Uterus (tissue), 4 donors: Measurements from ENCODE around the gene FOXO1. TPM values are rescaled to one million over a fixed set of nuclear protein-coding genes. Genes with fewer than 3 reads are reported as not detected.

Experiments
- DNase-seq, 2 donors: peaks; one replicate each; pipeline ENCODE4 v3.0.0-alpha.2; 2019 to 2020
- H3K27ac ChIP-seq, 2 donors: fragments of 200-600 bp; sonication (generic); 1 replicate in 1 of 2; 2 replicates in 1 of 2; pipeline ENCODE4 v1.5.1; 2016 to 2018
- H3K27me3 ChIP-seq, 2 donors: fragments of 200-600 bp; sonication (generic); one replicate each; pipeline ENCODE4 v1.5.1; 2018 to 2019; ENCODE audit warnings: control low read depth in 1 of 2
- H3K36me3 ChIP-seq, 2 donors: fragments of 200-600 bp; sonication (generic); one replicate each; pipeline ENCODE4 v1.5.1; 2019; ENCODE audit warnings: control low read depth in 1 of 2
- H3K4me1 ChIP-seq, 2 donors: fragments of 200-600 bp; sonication (generic); one replicate each; pipeline ENCODE4 v1.5.1; 2018 to 2019; ENCODE audit warnings: control low read depth in 1 of 2
- H3K4me3 ChIP-seq, 2 donors: fragments of 200-600 bp; sonication (generic); 1 replicate in 1 of 2; 2 replicates in 1 of 2; pipeline ENCODE4 v1.5.1; 2018 to 2019; ENCODE audit warnings: mild to moderate bottlenecking in 1 of 2
- H3K9me3 ChIP-seq, 2 donors: fragments of 200-600 bp; sonication (generic); one replicate each; pipeline ENCODE4 v1.5.1; 2019; ENCODE audit warnings: control low read depth in 1 of 2
- CTCF ChIP-seq, 4 experiments: fragments of 200-600 bp in 2 of 4; fragments of 450-650 bp in 2 of 4; sonication (generic) in 2 of 4; IDR thresholded peaks; one replicate each; pipeline ENCODE4 v1.5.1; 2016 to 2019; ENCODE audit warnings: antibody characterized with exemption in 4 of 4, mild to moderate bottlenecking in 2 of 4, moderate library complexity in 1 of 4
- POLR2A ChIP-seq, 2 donors: fragments of 450-650 bp; IDR thresholded peaks; one replicate each; pipeline ENCODE4 v1.6.1; 2016; ENCODE audit warnings: antibody characterized with exemption in 2 of 2, mild to moderate bottlenecking in 1 of 2, moderate library complexity in 1 of 2
- intact Hi-C: fragments of 100-400 bp; cut with DNase I; formaldehyde crosslinking; loops from one replicate; pipeline ENCODE4 v1.15.1; 2023; ENCODE audit warnings: low total_unique reads
- total RNA-seq, 4 donors: library from RNA; depleted of rRNA in 3 of 4; stranded (reverse); fragments of >200 nt in 3 of 4; gene quantifications; one replicate each; pipeline versions ENCODE4 v1.1.0 to v1.2.4, GENCODE V29; 2014 to 2023
- donor health status: DM: yes; HTN: yes; CAD: no.

The FOXO1 gene
- total RNA-seq, 4 donors from 2014 or later: 46.8 to 130 (median 60.9) TPM

DNA sequence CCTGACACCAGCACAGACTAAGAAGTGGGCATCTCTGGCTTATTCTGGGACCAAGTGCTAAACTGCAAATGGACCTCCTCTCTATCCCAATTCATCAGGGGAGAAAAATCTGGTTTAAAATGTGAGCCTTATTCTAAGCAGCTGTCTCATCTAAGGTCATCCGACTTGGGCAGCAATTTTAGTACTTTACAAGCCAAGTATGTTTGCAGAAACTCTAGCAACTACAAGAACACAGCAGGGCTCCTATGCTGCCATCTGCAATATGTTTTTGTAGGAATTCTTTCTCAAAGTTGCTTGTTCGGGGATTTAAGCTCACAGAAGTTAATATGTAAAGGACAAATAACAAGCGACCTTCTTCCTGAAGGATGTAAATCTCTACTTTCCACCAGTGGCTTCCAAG lies 113.1 kb downstream of the FOXO1 start:
- H3K4me1 ChIP-seq: peaks cover 0 to 11% of the 10 kb centered on the region in 2 donors
- intact Hi-C loops: no loop called here
- no peaks in the 10 kb centered on the region for H3K9me3 ChIP-seq
- no peak overlapping the region for H3K27ac ChIP-seq
- DNase-seq: no peak
- TF ChIP-seq CTCF (IDR thresholded peaks at IDR 0.05): no peak
- no peak for TF ChIP-seq POLR2A (IDR thresholded peaks at IDR 0.05)
- no peaks in the 10 kb centered on the region for H3K27me3 ChIP-seq
- H3K4me3 ChIP-seq: no peak overlapping the region
- H3K36me3 ChIP-seq: no peaks in the 10 kb centered on the region

GRCh38 chr13:40552895-40553294 lies 113.5 kb downstream of the FOXO1 start:
- TF ChIP-seq POLR2A (IDR thresholded peaks at IDR 0.05) (no peak), CTCF (IDR thresholded peaks at IDR 0.05) (no peak)
- Histone ChIP-seq H3K9me3 (no peaks in the 10 kb centered on the region), H3K27ac (no peak overlapping the region), H3K4me3 (no peak overlapping the region), H3K27me3 (no peaks in the 10 kb centered on the region), H3K36me3 (no peaks in the 10 kb centered on the region), H3K4me1 (peaks cover 0 to 10% of the 10 kb centered on the region in 2 donors)
- intact Hi-C loops: no loop called here
- no peak for DNase-seq

GRCh38 chr13:40550130-40550529 lies 116.3 kb downstream of the FOXO1 start:
- H3K4me3 ChIP-seq: no peak overlapping the region
- H3K36me3 ChIP-seq: no peaks in the 10 kb centered on the region
- DNase-seq: no peak
- H3K27me3 ChIP-seq: no peaks in the 10 kb centered on the region
- H3K9me3 ChIP-seq: no peaks in the 10 kb centered on the region
- H3K27ac ChIP-seq: peak overlapping the region in 1 of 2 donors; percentile 72
- TF ChIP-seq POLR2A (IDR thresholded peaks at IDR 0.05) (no peak), CTCF (IDR thresholded peaks at IDR 0.05) (no peak)
- intact Hi-C loops: no loop called here
- H3K4me1 ChIP-seq: peaks cover 0 to 3% of the 10 kb centered on the region in 2 donors

DNA sequence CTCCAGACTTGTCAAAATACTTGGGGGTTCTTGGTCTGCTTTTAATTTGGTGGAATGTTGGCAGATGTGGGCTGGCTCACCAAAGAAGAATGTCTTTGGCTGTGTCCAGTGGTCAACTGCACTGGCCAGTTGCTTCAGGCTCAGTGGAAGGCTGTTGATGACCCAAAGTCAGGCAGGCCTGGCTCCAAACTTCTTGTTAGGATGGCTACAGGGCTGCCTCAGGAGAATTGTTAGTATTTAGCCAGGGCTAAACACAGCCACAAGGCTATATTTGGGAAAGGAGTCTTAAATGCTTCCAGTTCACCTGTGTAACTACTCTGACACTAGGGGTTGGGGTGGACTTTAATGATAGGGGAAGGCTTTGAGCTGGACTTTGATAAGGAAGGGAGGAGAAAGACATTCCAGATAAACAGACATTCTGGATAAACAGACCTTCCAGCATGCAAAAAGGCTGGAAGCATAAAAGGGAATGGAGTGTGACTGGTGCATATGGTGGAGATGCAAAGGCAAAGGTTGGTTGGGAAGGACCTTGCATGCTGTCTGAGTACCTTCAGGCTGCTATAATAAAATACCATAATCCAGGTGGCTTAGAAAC lies 116.8 kb downstream of the FOXO1 start:
- no peak for TF ChIP-seq POLR2A (IDR thresholded peaks at IDR 0.05)
- no peak for TF ChIP-seq CTCF (IDR thresholded peaks at IDR 0.05)
- H3K9me3 ChIP-seq: no peaks in the 10 kb centered on the region
- H3K4me3 ChIP-seq: no peak overlapping the region
- H3K27me3 ChIP-seq: no peaks in the 10 kb centered on the region
- no peak for DNase-seq
- intact Hi-C loops: no loop called here
- peaks cover 0 to 3% of the 10 kb centered on the region in 2 donors for H3K4me1 ChIP-seq
- H3K27ac ChIP-seq: peak overlapping the region in 1 of 2 donors; percentile 72
- no peaks in the 10 kb centered on the region for H3K36me3 ChIP-seq

GRCh38 chr13:40547591-40548315 lies 118.7 kb downstream of the FOXO1 start:
- DNase-seq: no peak
- Histone ChIP-seq H3K27me3 (no peaks in the 10 kb centered on the region), H3K4me3 (no peak overlapping the region), H3K9me3 (no peaks in the 10 kb centered on the region), H3K36me3 (no peaks in the 10 kb centered on the region), H3K4me1 (peaks cover 0 to 3% of the 10 kb centered on the region in 2 donors), H3K27ac (peak overlapping the region; percentile 47 to 72)
- no peak for TF ChIP-seq POLR2A (IDR thresholded peaks at IDR 0.05)
- no peak for TF ChIP-seq CTCF (IDR thresholded peaks at IDR 0.05)
- intact Hi-C loops: no loop called here
